GM19193 (cell line): ENCODE data around the gene VWDE.

Experiments
- POLR2A ChIP-seq: IDR thresholded peaks from 4 replicates; pipeline ENCODE4 v1.6.1; 2011; ENCODE audit not compliant: insufficient read depth, insufficient read length; ENCODE audit errors: extremely low read depth

VWDE gene

GRCh38 chr7:12291870-12292269 is 111.8 kb downstream of the VWDE start:
- TF ChIP-seq POLR2A: no peak

DNA sequence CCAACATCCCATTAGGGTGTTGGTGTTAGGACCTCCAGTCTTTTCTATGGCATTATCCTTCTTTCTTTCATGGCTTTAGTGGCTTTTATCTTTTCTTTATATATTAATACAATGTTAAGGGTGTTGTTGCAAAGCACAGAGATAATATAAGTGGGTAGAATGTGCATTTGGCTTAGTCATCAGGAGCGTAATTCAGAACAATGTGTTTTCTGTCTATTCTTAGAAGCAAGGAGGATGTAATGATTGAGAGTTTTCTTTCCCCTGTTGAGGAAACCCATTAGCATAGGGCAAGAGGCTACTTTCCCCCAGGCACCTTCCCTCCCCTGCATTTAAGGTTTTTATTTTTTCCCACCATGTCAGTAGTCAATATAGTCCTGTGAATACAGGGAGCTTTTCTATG is 112.9 kb downstream of the VWDE start:
- TF ChIP-seq POLR2A: no peak

- no peak for TF ChIP-seq POLR2A
These were observed 113.7 kb downstream of the VWDE start for GRCh38 chr7:12289996-12290395.

- no peak for TF ChIP-seq POLR2A
These were observed 115.8 kb downstream of the VWDE start for GRCh38 chr7:12287901-12288300.

DNA sequence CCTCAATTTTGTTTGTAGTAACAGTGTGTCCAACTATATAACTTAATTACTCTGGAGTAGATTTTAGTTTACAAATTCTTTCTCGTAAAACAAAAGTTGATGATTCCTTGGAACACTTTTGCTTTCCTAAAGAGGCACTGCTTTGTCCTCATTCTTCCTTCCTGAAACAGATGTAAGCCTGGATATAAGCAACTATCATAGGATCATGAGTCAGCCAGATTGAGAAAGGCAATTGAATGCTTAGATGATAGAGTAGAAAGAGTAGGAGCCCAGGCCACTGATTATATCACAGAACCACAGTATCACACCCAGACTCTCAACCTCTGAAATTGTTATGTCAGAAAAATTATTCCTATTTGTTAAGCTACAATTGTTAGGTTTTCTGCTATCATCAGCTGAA is 122.6 kb downstream of the VWDE start:
- no peak for TF ChIP-seq POLR2A
